K562 (cell line): ENCODE results near the gene FSHR.

Experiments
- BACH1 ChIP-seq: fragments of 200-800 bp; sonication (Bioruptor generic); IDR thresholded peaks from 2 replicates; pipeline ENCODE4 v1.6.1; 2016; ENCODE audit warnings: missing genetic modification characterization, missing compliant biosample characterization
- ELF1 ChIP-seq: fragments of 200-800 bp; sonication (Bioruptor generic); IDR thresholded peaks from 2 replicates; pipeline ENCODE4 v1.6.1; 2016; ENCODE audit warnings: missing genetic modification characterization, missing compliant biosample characterization
- HCFC1 ChIP-seq: IDR thresholded peaks from 2 replicates; pipeline ENCODE4 v1.6.1; 2012; ENCODE audit warnings: low read depth, low read length, improper control_type of control experiment
- KAT8 ChIP-seq: fragments of 450-650 bp; IDR thresholded peaks from 2 replicates; pipeline ENCODE4 v1.6.1; 2016; ENCODE audit warnings: low read depth, mild to moderate bottlenecking
- MLLT1 ChIP-seq, 2 experiments: fragments of 450-650 bp; IDR thresholded peaks; 2 replicates each; pipeline ENCODE4 v1.6.1; 2016
- SETDB1 ChIP-seq: IDR thresholded peaks from one replicate; pipeline ENCODE4 v1.6.1; 2012; ENCODE audit warnings: low read length, control low read depth, inconsistent platforms
- ZNF41 ChIP-seq: fragments of 250-450 bp; sonication (Bioruptor Pico); conservative IDR thresholded peaks from 2 replicates; pipeline ENCODE4 v1.4.0; 2020; ENCODE audit warnings: mild to moderate bottlenecking
- ZNF561 ChIP-seq: fragments of 450-650 bp; formaldehyde crosslinking; conservative IDR thresholded peaks from 2 replicates; pipeline ENCODE4 v1.4.0; 2020; ENCODE audit warnings: mild to moderate bottlenecking, moderate library complexity
- TF ChIP-seq, protein P1 (sequence below), 3 experiments: IDR thresholded peaks in 2 of 3; conservative IDR thresholded peaks in 1 of 3; 2 replicates each; pipeline ENCODE4 v1.5.1; 2011 to 2012; ENCODE audit warnings: low read length in 3 of 3, mild to moderate bottlenecking in 3 of 3, control low read depth in 2 of 3, improper control_type of control experiment in 1 of 3, inconsistent platforms in 1 of 3, low read depth in 1 of 3, mixed read lengths in 1 of 3, moderate library complexity in 1 of 3; ENCODE audit not compliant: insufficient read depth in 2 of 3

DNA sequence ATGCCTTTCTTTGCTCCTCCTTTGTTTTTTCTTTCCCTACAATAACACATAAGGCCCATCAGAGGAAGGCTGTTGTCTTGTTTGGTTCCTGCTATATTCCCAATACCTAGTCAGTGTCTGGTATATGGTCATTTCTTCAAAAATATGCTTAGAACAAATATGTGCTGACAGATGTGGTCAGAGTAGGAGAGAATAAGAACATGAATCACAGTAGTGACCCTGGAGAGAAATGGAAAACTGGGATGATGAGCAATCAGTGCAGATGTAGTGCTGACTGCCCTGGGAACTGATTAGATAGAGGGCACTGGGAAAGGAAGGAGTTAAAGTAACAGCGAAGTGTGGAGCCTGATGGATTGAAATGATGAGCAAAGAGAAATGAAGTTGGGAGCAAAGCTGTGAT is 209.4 kb downstream of the FSHR start:
- TF ChIP-seq KAT8 = no peak
- no peak for TF ChIP-seq SETDB1
- TF ChIP-seq ZNF41 (CRISPR knock-in tag) = no peak
- TF ChIP-seq, protein P1, sequence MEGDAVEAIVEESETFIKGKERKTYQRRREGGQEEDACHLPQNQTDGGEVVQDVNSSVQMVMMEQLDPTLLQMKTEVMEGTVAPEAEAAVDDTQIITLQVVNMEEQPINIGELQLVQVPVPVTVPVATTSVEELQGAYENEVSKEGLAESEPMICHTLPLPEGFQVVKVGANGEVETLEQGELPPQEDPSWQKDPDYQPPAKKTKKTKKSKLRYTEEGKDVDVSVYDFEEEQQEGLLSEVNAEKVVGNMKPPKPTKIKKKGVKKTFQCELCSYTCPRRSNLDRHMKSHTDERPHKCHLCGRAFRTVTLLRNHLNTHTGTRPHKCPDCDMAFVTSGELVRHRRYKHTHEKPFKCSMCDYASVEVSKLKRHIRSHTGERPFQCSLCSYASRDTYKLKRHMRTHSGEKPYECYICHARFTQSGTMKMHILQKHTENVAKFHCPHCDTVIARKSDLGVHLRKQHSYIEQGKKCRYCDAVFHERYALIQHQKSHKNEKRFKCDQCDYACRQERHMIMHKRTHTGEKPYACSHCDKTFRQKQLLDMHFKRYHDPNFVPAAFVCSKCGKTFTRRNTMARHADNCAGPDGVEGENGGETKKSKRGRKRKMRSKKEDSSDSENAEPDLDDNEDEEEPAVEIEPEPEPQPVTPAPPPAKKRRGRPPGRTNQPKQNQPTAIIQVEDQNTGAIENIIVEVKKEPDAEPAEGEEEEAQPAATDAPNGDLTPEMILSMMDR (IDR thresholded peaks at IDR 0.05 in 2 of 3, conservative IDR thresholded peaks at IDR 0.05 in 1 of 3; ENCODE audit: insufficient read depth in 2 of 3, low read depth in 1 of 3, low read length in 3 of 3) = no peak
- no peak for TF ChIP-seq BACH1 (tag)
- no peak for TF ChIP-seq ZNF561
- no peak for TF ChIP-seq ELF1
- no peak for TF ChIP-seq MLLT1 (IDR thresholded peaks at IDR 0.05)
- TF ChIP-seq HCFC1 = no peak
